ENCODE results near the gene PCNX3. TPM values are rescaled to one million over a fixed set of nuclear protein-coding genes. Genes with fewer than 3 reads are reported as not detected.
A peak's percentile ranks its signal among the peaks of the same experiment; 100 is the strongest.
"Not testable (repeated sequence)": the region's sequence is repeated elsewhere in the genome, so short reads cannot be mapped to it uniquely, and the experiment has no call there.

Gene PCNX3
- total and polyA plus RNA-seq, 7 donors: 6.5 to 15.5 (median 9.8) TPM

GRCh38 chr11:65655570-65656332, 40.2 kb downstream of the PCNX3 start:
- peaks cover 20 to 73% of the 10 kb centered on the region in 2 donors for H3K36me3 ChIP-seq (ENCODE audit: insufficient read depth in 1 of 2, low read depth in 1 of 2)
- no peaks in the 10 kb centered on the region for H3K9me3 ChIP-seq
- DNase-seq (peak in 1 of 2 donors; percentile 45), ATAC-seq (no peak)
- peaks cover 17% of the 10 kb centered on the region for H3K4me1 ChIP-seq
- intact Hi-C loops (cut with DNase I): loop anchor here in 1 of 2 donors (2.0 kb wide), 1 partner anchor 39 kb away; no protein-coding TSS in a partner anchor
- H3K27me3 ChIP-seq (ENCODE audit: insufficient read depth in 3 of 3, low read length in 2 of 3): no peaks in the 10 kb centered on the region
- H3K27ac ChIP-seq: no peak overlapping the region
- TF ChIP-seq CTCF (IDR thresholded peaks at IDR 0.05): no peak
- 78 to 82% (median 79%) methylated on average over 16 of the region's 16 CpGs for WGBS, 3 donors
- no peak overlapping the region for H3K4me3 ChIP-seq

DNA sequence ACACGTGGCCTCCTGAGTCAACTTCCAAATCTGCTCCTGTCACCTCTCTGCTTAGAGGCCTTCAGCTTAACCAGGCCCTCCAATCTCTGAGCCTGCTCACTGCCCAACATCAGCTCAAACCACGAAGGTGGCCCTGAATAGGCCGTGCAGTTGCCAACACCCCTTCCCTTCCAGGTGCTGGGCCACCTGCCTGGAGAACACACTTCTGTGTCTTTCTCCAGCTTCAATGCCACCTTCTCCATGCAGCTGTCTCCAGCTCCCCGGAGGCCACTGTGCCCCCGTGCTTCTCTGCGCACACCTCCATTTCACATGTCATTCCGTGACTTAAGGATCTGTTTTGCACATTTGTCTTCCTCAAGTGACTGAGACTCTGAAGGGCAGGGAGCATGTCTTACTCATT, 41.9 kb downstream of the PCNX3 start:
- peaks cover 20 to 80% of the 10 kb centered on the region in 2 donors for H3K36me3 ChIP-seq (ENCODE audit: insufficient read depth in 1 of 2, low read depth in 1 of 2)
- WGBS, 3 donors: 80 to 87% (median 85%) methylated on average over 7 of the region's 7 CpGs
- ATAC-seq (no peak), DNase-seq (no peak)
- no peaks in the 10 kb centered on the region for H3K27me3 ChIP-seq (ENCODE audit: insufficient read depth in 3 of 3, low read length in 2 of 3)
- no peaks in the 10 kb centered on the region for H3K9me3 ChIP-seq
- intact Hi-C loops (cut with DNase I): loop anchor here in 1 of 2 donors (2.0 kb wide), 1 partner anchor 41 kb away; no protein-coding TSS in a partner anchor
- peaks cover 17% of the 10 kb centered on the region for H3K4me1 ChIP-seq
- no peak overlapping the region for H3K4me3 ChIP-seq
- no peak for TF ChIP-seq CTCF (IDR thresholded peaks at IDR 0.05)
- H3K27ac ChIP-seq: no peak overlapping the region

- TF ChIP-seq CTCF (IDR thresholded peaks at IDR 0.05): no peak
- Histone ChIP-seq H3K27ac (no peak overlapping the region), H3K9me3 (no peaks in the 10 kb centered on the region), H3K36me3 (ENCODE audit: insufficient read depth in 1 of 2, low read depth in 1 of 2) (peaks cover 20 to 80% of the 10 kb centered on the region in 2 donors), H3K4me3 (no peak overlapping the region), H3K4me1 (peaks cover 13% of the 10 kb centered on the region), H3K27me3 (ENCODE audit: insufficient read depth in 3 of 3, low read length in 2 of 3) (no peaks in the 10 kb centered on the region)
- DNase-seq (peak in 1 of 2 donors; percentile 54), ATAC-seq (no peak)
- WGBS, 3 donors: 87 to 93% (median 90%) methylated on average over 21 of the region's 21 CpGs
- intact Hi-C loops (cut with DNase I): no loop called here
Measured at GRCh38 chr11:65658174-65659021, 42.8 kb downstream of the PCNX3 start.

DNA sequence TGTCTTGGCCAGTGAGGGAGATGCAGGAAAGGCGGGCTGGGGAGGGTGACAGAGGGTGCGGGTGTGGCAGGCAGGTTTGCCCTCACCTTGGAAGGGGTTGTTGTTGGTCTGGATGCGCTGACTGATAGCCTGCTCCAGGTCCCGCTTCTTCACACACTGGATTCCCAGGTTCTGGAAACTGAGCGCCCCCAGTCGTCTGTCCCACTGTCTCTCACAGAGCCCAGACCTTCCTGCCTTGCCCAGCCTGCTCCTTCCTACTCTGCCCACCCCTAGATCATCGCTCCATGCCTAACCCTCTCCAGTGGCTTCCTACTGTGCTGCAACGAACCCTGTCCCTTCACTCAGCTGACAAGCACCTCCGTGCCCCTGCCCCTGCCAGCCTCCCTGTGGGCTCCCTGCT, 44.5 kb downstream of the PCNX3 start:
- no peaks in the 10 kb centered on the region for H3K27me3 ChIP-seq (ENCODE audit: insufficient read depth in 3 of 3, low read length in 2 of 3)
- intact Hi-C loops (cut with DNase I): no loop called here
- H3K27ac ChIP-seq: no peak overlapping the region
- ATAC-seq (no peak), DNase-seq (no peak)
- H3K4me3 ChIP-seq: no peak overlapping the region
- 86 to 93% (median 87%) methylated on average over 9 of the region's 9 CpGs for WGBS, 3 donors
- H3K36me3 ChIP-seq (ENCODE audit: insufficient read depth in 1 of 2, low read depth in 1 of 2): peaks cover 16 to 64% of the 10 kb centered on the region in 2 donors
- peaks cover 17% of the 10 kb centered on the region for H3K4me1 ChIP-seq
- no peak for TF ChIP-seq CTCF (IDR thresholded peaks at IDR 0.05)
- H3K9me3 ChIP-seq: no peaks in the 10 kb centered on the region

DNA sequence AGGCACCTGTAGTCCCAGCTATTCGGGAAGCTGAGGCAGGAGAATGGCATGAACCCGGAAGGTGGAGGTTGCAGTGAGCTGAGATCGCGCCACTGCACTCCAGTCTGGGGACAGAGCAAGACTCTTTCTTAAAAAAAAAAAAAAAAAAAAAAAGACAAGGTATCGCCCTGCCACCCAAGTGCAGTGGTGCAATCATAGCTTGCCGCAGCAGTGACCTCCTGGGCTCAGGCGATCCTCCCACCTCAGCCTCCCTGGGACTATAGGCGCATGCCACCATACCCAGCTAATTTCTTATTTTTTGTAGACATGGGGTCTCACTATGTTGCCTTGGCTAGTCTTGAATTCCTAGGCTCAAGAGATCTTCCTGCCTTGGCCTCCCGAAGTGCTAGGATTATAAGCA, 45.3 kb downstream of the PCNX3 start:
- 92 to 94% (median 93%) methylated on average over 8 to 9 of the region's 9 CpGs for WGBS, 3 donors
- Histone ChIP-seq H3K27ac (peak overlapping the region; percentile 31), H3K4me1 (peaks cover 17% of the 10 kb centered on the region), H3K36me3 (ENCODE audit: insufficient read depth in 1 of 2, low read depth in 1 of 2) (peaks cover 12 to 56% of the 10 kb centered on the region in 2 donors)
- DNase-seq; ATAC-seq; intact Hi-C loops (cut with DNase I); H3K27me3 ChIP-seq (ENCODE audit: insufficient read depth in 3 of 3, low read length in 2 of 3); H3K9me3 ChIP-seq; H3K4me3 ChIP-seq: not testable (repeated sequence)

All from psoas muscle (tissue), 8 donors.